Testis (tissue), 3 donors: ENCODE data around the gene LHFPL3. TPM values are rescaled to one million over a fixed set of nuclear protein-coding genes. Genes with fewer than 3 reads are reported as not detected.

ENCODE experiments used
- DNase-seq: peaks from one replicate; pipeline ENCODE4 v3.0.0-alpha.2; 2019
- H3K27ac ChIP-seq, 2 donors: fragments of 200-600 bp; sonication (generic); one replicate each; pipeline ENCODE4 v1.5.1; 2019
- H3K27me3 ChIP-seq: fragments of 200-600 bp; sonication (generic); one replicate; pipeline ENCODE4 v1.5.1; 2019
- H3K36me3 ChIP-seq: fragments of 200-600 bp; sonication (generic); one replicate; pipeline ENCODE4 v1.5.1; 2017; ENCODE audit warnings: low read depth; ENCODE audit errors: missing control alignments
- H3K4me1 ChIP-seq: fragments of 200-600 bp; sonication (generic); one replicate; pipeline ENCODE4 v1.5.1; 2019
- H3K4me3 ChIP-seq, 2 donors: fragments of 200-600 bp; sonication (generic); one replicate each; pipeline ENCODE4 v1.5.1; 2017 to 2019
- H3K9me3 ChIP-seq: fragments of 200-600 bp; sonication (generic); one replicate; pipeline ENCODE4 v1.5.1; 2017
- POLR2A ChIP-seq: fragments of 450-650 bp; IDR thresholded peaks from one replicate; pipeline ENCODE4 v1.6.1; 2017; ENCODE audit warnings: antibody characterized with exemption, mild to moderate bottlenecking, moderate library complexity
- WGBS, 2 donors: methylation state at CpG; one replicate each; pipeline ENCODE4 v1.1.5; 2018; 5-methylcytosine and 5-hydroxymethylcytosine counted together
- intact Hi-C: fragments of 100-400 bp; cut with DNase I; formaldehyde crosslinking; loops from one replicate; pipeline ENCODE4 v1.15.1; 2023; ENCODE audit warnings: low total_unique reads
- polyA plus RNA-seq: library from polyadenylated mRNA; stranded (reverse); fragments of 350-450 nt; fragmentation: Illumina TruSeq; extraction: RNeasy Lipid Tissue Mini Kit (QIAGEN cat#74804); gene quantifications from one replicate; pipeline ENCODE4 v1.2.3, GENCODE V29; 2014; ENCODE audit warnings: low read depth, low replicate concordance; ENCODE audit not compliant: insufficient read depth
- total RNA-seq, 2 donors: library from RNA; depleted of rRNA; stranded (reverse); fragments of >200 nt; gene quantifications; one replicate each; pipeline ENCODE4 v1.2.3, GENCODE V29; 2016
- TF ChIP-seq, protein P1 (sequence below), 3 experiments: fragments of 450-650 bp in 2 of 3; fragments of 200-600 bp in 1 of 3; sonication (generic) in 1 of 3; IDR thresholded peaks; one replicate each; pipeline ENCODE4 v1.5.1; 2016 to 2019; ENCODE audit warnings: antibody characterized with exemption in 3 of 3, mild to moderate bottlenecking in 2 of 3, moderate library complexity in 1 of 3

LHFPL3 gene
- total and polyA plus RNA-seq, 3 donors from 2014 or later = 0.17 to 0.47 (median 0.19) TPM

DNA sequence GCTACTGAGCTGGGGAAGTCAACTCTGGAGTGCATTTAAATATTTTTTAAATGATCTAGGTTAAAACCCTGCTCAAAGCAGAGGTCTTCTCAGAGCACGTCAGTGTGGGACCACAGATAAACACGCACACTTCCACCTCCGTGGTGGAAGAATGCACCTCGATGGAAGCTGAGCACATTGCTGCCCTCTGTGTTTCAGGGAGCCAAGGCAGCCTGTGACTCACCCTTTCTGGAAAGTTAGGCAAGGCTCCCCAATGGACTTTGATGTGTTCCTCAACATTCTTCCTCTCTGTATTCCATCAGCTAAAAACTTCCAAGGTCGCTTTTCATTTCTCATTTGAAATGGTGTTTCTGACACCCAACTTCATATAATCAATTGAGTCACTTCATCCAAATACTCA is 514.8 kb downstream of the LHFPL3 start:
- no peaks in the 10 kb centered on the region for H3K27me3 ChIP-seq
- WGBS, 2 donors = 77 to 80% methylated on average over 5 of the region's 5 CpGs

DNA sequence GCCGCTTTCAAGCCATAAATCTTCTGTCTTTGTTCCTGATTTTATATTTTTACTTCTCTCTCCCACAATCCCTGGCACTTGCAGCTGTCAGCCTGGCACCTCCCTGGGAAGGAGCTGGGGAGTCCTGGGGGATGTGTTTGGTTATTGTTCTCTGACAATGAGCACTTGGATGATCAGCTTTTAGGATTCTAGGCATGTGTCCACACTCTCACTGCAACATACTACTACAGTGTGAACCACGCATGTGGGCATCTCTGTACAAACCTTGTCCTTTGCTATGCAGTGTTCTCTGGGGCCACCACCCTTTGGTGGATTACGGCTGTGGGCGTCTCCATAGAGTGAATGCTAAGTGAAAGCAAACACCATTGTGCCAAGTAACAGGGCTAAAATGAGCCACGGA is 517.2 kb downstream of the LHFPL3 start:
- H3K4me1 ChIP-seq = no peaks in the 10 kb centered on the region
- H3K4me3 ChIP-seq = no peak overlapping the region
- no peak for TF ChIP-seq POLR2A
- TF ChIP-seq, protein P1, sequence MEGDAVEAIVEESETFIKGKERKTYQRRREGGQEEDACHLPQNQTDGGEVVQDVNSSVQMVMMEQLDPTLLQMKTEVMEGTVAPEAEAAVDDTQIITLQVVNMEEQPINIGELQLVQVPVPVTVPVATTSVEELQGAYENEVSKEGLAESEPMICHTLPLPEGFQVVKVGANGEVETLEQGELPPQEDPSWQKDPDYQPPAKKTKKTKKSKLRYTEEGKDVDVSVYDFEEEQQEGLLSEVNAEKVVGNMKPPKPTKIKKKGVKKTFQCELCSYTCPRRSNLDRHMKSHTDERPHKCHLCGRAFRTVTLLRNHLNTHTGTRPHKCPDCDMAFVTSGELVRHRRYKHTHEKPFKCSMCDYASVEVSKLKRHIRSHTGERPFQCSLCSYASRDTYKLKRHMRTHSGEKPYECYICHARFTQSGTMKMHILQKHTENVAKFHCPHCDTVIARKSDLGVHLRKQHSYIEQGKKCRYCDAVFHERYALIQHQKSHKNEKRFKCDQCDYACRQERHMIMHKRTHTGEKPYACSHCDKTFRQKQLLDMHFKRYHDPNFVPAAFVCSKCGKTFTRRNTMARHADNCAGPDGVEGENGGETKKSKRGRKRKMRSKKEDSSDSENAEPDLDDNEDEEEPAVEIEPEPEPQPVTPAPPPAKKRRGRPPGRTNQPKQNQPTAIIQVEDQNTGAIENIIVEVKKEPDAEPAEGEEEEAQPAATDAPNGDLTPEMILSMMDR (IDR thresholded peaks at IDR 0.05) = no peak
- no peak overlapping the region for H3K27ac ChIP-seq
- no peaks in the 10 kb centered on the region for H3K36me3 ChIP-seq
- DNase-seq = no peak
- 60 to 72% methylated on average over 5 of the region's 5 CpGs for WGBS, 2 donors
- H3K27me3 ChIP-seq = no peaks in the 10 kb centered on the region
- intact Hi-C loops = no loop called here
- no peaks in the 10 kb centered on the region for H3K9me3 ChIP-seq

More for the DNA sequence above, 514.8 kb downstream of the LHFPL3 start:
- Histone ChIP-seq H3K4me3 (no peak overlapping the region), H3K36me3 (no peaks in the 10 kb centered on the region), H3K9me3 (no peaks in the 10 kb centered on the region), H3K4me1 (no peaks in the 10 kb centered on the region), H3K27ac (no peak overlapping the region)
- intact Hi-C loops = no loop called here
- TF ChIP-seq, protein P1 (IDR thresholded peaks at IDR 0.05) = no peak
- TF ChIP-seq POLR2A = no peak
- DNase-seq = no peak

DNA sequence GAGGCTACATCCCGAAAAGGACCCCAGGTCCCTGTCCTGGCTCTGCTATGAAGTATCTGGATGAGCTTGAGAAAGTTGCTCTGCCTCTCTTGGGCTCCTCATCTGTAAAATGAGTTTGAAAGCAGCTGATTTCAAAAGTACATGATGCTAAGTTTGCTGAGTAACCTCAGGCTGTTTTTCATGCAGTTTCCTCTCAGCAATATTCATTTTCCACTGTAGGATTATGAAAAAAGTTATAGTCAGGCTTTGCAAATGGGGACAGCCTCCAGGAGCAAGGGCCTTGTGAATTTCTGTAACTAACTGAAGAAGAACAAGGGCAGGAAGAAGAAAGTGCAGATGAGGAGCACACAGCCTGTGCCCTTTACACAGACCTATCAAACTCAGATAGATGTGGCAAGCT is 518.3 kb downstream of the LHFPL3 start:
- no peaks in the 10 kb centered on the region for H3K27me3 ChIP-seq
- H3K9me3 ChIP-seq = no peaks in the 10 kb centered on the region
- H3K27ac ChIP-seq = no peak overlapping the region
- H3K4me3 ChIP-seq = no peak overlapping the region
- intact Hi-C loops = no loop called here
- WGBS, 2 donors = 69 to 89% methylated on average over 1 of the region's 1 CpG
- H3K36me3 ChIP-seq = no peaks in the 10 kb centered on the region
- TF ChIP-seq, protein P1 (IDR thresholded peaks at IDR 0.05) = no peak
- TF ChIP-seq POLR2A = no peak
- no peaks in the 10 kb centered on the region for H3K4me1 ChIP-seq
- no peak for DNase-seq

- Histone ChIP-seq H3K27me3 (no peaks in the 10 kb centered on the region), H3K9me3 (no peaks in the 10 kb centered on the region), H3K27ac (no peak overlapping the region), H3K4me3 (no peak overlapping the region), H3K4me1 (no peaks in the 10 kb centered on the region), H3K36me3 (no peaks in the 10 kb centered on the region)
- TF ChIP-seq, protein P1 (IDR thresholded peaks at IDR 0.05) = peak; percentile 66 to 88 (median 74)
- no peak for TF ChIP-seq POLR2A
- peak; percentile 75 for DNase-seq
- intact Hi-C loops = no loop called here
- WGBS, 2 donors = 66 to 82% methylated on average over 5 to 7 of the region's 7 CpGs
These were observed 520.0 kb downstream of the LHFPL3 start for GRCh38 chr7:104848138-104848990.

- no peaks in the 10 kb centered on the region for H3K9me3 ChIP-seq
- no peaks in the 10 kb centered on the region for H3K36me3 ChIP-seq
- no peak overlapping the region for H3K4me3 ChIP-seq
- no peak for DNase-seq
- 92 to 94% methylated on average over 1 of the region's 1 CpG for WGBS, 2 donors
- no peak overlapping the region for H3K27ac ChIP-seq
- no peaks in the 10 kb centered on the region for H3K27me3 ChIP-seq
- H3K4me1 ChIP-seq = no peaks in the 10 kb centered on the region
- TF ChIP-seq, protein P1 (IDR thresholded peaks at IDR 0.05) = no peak
- no peak for TF ChIP-seq POLR2A
- intact Hi-C loops = no loop called here
These were observed 522.0 kb downstream of the LHFPL3 start for GRCh38 chr7:104850374-104850773.
